GM18907 (cell line): ENCODE results near the gene COL6A2.
"Not testable (repeated sequence)": the region's sequence is repeated elsewhere in the genome, so short reads cannot be mapped to it uniquely, and the experiment has no call there.

Experiments used
- ATAC-seq: cut with Tn5 transposase; IDR thresholded peaks from one replicate; pipeline ENCODE4 v1.9.1; 2021; ENCODE audit warnings: mild to moderate bottlenecking, moderate library complexity; ENCODE audit not compliant: unreplicated experiment

COL6A2 gene

DNA sequence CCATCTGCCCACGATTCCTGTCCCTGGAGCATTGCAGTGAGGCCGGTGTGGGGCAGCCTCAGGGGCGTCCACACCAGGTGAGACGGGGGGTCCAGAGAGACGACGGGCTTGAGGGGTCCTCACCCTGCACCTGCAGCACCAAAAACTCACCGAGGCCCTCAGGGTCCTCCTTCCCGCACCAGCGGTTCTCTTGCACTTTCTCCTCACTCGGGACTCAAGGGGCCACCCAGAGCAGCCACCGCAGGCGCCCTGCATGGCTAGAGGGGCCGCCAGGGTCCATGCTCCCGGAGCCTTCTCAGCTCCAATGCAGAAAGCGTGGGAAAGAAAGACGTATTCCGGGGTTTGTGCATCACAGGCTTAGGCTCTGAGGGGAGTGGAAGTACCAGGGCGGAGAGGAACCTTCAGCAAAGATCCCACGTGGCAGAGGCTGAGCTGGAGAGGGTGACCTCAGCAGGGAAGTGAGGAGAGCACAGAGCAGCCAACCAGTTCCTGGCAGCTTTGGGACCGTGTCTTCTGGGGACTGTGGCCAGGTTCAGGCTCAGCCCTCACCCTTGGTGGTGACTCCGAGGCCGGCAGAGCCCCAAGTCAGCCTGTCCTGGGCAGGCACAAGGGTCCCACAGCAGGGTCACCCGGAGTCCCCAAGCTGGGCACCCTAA lies 19.5 kb upstream of the COL6A2 start:
- no peak for ATAC-seq

DNA sequence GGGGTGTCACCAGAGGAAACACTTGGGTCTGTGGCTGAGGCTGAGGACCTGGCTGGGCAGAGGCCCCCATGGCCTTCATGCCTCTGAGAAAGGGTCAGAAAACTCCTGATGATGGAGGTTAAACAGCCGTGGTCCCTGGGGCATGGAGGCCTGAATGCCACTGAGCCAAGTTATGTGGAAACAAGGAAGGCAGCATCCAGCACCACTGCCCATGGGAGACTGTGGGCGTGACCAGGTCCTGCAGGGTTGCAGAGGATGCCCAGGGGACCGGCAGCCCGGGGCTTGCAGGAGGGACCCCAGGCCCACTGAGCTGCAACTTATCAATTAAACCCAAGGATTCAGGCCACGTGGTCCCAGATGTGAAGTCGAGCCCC lies 18.9 kb upstream of the COL6A2 start:
- ATAC-seq, result no peak

DNA sequence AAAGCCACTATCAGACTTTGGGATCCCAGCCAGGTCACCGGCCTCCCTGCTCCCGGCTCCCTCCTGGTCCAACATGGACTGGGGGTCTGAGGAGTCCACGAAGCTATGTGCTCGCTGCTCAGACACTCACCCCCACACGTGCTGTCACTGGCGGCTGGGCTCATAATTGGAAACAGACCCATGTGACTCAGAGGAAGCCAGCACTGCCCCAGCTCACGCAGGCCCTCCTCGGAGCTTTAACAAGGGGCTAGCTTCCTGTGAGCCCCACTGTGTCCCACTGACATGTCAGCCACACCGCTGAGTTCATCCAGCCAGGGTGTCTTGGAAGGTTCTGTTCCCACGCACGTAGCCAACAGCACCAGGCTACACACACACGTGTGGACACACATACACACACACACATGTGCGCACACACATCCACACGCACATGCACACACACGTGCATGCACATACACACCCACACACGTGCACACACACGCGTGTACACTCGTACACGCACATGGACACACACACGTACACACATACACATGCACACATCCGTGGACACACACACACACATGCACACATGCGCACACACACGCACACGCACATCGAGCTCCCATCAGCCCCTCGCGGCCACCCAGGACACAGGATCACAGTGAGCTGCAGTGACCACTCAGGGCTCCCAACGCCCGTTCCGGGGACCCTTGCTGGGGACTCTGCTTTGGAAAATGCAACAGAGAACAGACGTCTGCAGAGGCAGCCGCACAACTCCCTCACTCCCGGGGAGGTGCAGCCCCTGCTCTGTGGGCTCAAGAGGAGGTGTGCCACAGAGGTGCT lies 18.4 kb upstream of the COL6A2 start:
- no peak for ATAC-seq

DNA sequence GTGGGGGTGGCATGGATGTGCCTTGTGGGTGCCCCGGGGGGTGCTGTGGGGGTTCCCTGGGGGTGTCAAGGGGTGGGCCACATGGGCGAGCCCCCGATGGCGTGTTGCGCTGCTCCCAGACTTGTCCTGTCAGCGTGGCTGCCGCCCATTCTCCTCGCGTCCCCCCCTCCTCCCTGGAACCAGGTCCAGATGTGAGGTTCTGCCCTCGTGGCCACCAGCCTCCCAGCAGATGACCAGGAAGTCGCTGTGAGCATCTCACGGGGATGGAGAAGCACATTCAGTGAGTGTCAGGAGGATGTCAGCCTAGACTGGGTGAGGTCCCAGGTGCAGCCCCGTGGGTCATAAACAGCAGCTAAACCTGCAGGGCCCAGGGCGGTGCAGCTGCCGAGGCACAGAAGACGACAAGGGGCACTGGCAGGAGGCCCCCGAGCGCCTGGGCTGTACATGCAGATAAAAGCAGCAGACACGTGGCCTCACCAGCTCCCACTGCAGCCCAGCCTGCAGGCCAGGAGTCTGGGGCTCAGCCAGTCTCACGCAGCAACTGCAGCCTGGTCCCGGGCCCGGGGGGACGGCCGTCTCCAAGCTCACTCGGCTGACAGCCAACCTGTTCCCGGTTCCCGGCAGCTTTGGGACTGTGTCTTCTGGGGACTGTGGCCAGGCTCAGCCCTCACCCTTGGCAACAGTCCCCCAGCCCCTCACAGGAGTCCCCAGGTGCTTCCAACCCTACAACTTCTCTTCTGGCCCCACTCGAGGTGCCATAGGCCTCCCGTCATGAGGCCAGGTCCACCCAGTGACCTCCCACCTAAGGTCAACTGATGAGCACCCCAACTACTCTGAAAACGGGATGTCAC lies 17.5 kb upstream of the COL6A2 start:
- ATAC-seq, result no peak

DNA sequence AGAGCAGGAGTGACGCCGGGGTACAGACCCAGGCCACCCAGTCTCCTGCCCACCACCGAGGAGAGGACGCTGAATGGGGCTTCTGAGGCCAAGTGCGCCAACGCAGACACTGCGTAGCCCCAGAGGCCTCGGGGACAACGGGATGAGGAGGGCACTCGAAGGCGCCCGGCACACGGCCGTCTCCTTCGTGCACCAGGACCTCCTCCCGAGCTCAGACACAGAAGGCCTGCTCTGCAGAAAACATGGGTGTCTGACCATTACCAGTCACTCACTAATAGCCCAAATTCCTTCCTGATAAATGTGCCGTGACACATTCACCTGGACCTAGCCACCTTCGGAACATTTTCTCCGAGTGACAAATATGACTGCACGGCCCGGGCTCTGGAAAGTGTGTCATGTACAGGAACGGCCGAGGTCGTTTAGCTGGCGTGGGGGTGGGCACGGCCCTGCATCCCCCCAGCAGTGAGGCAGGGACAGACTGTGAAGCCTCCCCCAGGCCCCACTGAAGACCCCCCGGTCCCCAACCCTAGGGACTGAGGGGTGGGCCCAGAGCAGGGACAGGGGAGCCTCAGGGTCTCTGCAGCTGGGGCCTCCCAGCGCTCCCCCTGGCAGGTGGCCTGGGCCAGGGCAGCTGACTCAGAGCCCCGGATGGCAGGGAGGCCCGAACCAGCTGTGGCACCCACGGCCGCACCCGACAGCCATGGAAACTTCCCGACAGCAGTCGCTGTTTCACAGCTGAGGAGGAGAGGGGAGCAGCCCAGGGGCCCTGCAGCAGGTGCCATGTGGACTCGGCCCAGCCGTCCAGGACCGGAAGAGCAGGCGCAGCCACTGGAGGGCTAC lies 16.7 kb upstream of the COL6A2 start:
- no peak for ATAC-seq

DNA sequence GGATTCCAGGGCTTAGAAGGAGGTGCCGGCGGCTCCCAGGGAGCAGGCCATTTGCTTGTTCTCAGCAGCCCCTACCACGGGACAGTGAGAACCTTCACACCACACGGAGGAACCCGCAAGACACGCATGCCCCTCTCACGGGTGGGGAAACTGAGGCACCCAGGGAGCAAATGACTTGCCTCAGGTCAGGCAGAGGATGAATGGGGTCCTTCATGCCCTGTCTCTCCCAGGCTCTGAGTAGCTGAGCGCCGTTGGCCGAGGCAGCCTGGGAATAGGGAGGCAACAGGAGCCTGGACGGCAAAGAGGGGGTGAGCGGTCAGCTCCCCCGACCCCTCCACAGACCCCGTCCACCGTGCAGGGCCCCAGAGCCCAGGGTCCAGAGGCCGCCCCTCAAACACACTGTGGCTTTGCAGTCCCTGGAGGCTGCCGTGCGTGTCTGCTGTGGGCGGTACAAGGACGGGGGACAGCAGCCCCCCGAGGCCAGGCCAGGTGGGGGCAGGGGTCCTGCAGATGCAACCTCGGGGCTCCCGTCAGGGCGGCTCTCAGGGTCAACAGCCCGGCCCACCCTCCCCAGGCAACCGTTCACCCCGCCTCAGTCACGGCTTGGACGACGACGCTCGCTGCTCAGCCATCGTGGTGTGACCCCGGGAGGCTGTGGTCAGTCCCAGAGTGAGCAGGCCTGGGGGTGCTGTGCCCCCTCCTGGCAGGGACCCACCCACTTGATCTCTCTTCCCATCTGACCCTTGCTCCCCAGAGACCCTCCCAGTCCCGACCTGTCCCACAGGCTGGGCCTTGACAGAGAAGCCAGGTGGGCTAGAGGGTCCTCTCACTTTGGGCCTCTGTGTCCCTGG lies 15.8 kb upstream of the COL6A2 start:
- ATAC-seq, result no peak

DNA sequence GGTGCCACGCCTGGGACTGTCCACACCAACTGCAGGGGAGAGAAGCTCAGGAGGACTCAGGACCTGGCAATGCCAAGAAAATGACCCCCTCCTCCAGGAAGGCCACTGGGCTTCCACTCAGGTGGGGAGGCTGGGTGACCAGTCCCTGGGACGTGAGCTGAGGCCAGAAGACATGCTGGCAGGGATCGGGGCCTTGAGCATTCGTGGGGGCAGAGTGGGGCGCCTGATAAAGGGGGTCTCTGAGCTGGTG lies 15.3 kb upstream of the COL6A2 start:
- ATAC-seq, result no peak

DNA sequence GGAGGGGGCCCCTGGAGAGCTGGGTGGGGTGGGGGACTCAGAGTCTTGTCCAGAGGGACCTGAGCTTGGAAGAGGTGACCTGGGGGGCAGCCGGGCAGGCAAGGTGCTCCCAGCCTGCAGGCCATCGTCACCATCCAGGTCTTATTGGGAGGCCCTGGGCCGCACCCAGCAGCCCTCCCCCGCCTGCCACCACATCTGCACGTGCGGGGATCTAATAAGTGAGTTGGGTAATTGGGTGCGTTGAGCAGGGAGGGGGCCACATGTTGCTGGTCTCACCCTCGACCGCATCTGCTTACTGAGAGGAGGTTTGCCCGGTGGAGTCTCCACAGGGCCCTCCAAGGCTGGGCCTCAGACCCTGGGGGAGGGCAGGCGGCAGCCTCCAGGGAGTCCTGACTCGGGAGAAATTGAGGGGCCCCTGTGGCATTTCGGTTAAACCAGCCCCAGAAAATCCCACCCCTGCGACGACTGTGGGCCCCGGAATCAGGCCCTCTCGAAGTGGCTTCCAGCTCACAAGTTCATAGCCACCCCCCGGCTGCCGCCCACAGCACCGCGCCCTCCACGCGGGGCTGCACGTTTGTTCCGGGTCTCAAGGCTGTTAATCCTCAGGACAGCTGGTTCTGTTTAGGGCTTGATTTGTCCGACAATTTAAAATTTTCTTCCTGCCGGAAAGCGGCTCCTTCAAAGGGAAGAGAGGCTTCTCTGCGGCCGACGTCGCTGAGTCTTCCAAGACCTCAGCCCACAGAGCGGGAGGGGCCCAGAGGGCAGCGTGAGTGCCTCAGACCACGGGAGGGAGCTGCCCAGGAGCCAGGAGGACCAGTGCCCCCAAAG lies 14.7 kb upstream of the COL6A2 start:
- no peak for ATAC-seq

DNA sequence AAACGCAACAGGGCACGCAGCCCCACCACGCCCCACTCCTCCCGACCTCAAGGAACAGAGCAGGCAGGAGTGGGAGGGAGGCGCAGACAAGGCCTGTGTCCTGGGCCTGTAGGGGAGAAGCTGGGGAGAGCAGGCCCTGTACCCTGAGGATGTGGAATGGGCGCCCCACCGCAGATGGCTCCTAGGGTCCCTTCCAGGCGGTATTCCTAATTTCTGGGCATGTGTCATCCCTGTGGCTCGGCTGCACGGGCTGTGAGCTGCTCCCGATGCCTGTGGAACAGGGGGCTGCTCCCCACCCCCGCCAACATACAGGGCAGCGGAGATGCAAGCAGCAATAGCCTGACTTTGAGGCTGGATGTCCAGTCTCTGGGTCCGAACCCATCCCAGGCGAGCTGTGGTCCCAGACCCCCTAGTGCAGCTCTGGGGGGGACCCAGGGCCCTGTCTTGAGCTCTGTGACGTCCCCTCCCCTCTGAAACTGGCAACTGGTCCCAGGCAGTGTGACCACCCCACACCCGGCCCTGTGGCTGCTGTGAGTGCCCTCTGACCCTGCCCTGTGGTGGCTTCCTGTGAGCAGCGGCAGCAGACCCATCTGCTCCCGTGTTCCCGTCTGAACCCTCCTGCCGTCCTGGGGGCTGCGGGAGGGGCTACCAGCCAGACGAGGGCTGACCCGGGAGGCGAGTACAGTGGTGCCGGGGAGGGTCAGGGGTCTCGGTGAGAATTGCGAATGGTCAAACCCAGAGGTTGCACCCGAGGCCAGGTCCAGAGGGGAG lies 13.9 kb upstream of the COL6A2 start:
- ATAC-seq, result no peak

DNA sequence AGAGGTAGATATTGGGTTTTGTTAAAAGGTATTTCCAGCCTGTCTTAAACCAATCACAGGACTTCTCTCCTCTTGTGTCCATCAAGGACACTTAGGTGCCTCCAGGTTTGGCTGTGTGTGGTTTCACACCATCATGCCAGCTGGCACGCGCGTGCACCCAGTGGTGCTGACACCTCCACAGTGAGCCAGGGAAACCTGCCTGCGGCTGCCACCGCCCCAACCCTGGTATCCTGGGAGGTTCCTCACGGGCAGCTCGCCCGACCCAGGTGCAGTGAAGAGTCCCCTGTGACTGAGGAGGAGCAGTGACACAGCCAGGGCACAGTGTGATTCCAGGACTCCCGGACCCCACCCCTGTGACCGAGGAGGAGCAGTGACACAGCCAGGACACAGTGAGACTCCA lies 13.2 kb upstream of the COL6A2 start:
- ATAC-seq, result no peak

DNA sequence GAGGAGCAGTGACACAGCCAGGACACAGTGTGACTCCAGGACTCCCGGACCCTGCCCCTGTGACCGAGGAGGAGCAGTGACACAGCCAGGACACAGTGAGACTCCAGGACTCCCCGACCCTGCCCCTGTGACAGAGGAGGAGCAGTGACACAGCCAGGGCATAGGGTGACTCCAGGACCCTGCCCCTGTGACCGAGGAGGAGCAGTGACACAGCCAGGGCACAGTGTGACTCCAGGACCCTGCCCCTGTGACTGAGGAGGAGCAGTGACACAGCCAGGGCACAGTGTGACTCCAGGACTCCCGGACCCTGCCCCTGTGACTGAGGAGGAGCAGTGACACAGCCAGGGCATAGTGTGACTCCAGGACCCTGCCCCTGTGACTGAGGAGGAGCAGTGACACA lies 12.7 kb upstream of the COL6A2 start:
- ATAC-seq, result not testable (repeated sequence)

DNA sequence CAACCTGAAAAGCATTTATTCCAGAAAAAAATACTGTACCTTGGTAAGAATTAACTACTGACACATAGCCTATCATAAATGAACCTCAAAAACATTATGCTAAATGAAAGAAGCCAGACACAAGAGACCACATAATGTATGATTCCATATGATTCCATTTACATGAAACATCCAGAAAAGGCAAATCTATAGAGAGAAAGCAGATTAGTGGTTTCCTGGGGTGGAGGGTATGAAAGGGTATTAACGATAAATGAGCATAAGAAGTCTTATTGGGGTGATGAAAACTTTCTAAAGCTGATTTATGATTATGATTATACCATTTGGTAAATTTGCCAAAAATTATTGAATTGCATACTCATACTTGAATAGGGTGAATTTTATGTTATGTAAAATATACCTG lies 10.3 kb upstream of the COL6A2 start:
- ATAC-seq, result no peak

DNA sequence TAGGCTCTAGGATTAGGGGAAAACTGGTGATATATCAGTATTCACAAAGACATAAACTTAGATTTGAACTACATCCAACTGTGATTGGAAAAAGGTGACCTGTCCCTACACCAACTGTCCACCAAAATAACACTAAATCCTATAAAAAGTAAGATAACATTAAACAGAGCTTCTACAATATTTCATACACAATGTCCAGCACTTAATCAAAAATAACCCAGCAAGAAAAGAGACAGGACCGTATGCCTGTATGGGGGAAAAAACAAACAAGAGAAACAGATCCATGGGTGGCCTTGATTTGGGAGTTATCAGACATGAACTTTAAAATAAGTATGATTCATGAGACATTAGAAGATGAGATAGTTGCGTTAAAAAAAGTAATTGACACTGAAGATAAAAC lies 9.7 kb upstream of the COL6A2 start:
- ATAC-seq, result no peak

DNA sequence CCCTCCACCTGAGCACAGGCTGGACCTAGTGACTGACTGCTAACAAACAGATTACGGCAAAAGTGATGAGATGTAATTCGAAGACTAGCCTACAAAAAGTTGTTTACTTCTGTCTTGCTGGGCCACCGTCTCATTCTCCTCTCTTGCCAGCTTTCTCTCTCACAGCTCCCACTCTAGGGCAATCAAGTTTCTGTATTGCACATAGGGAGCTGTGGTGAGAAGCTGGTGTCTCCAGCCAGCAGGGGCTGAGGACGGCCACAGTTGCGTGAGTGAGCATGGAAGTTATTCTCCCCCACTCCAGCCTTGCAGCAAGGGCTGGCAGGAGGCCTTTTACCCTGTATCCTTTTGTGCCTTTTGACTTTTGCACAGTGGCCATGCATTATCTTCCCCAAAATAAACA lies 8.6 kb upstream of the COL6A2 start:
- ATAC-seq, result no peak

DNA sequence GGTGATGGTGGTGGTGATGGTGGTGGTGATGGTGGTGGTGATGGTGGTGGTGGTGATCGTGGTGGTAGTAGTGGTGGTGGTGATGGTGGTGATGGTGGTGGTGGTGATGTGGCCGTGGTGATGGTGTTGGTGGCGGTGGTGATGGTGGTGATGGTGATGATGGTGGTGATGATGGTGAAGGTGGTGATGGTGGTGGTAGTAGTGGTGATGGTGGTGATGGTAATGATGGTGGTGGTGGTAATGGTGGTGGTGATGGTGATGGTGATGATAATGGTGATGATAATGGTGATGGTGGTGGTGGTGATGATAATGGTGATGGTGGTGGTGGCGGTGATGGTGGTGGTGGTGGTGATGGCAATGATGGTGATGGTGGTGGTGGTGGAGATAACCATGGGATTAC lies 6.8 kb upstream of the COL6A2 start:
- ATAC-seq, result no peak

DNA sequence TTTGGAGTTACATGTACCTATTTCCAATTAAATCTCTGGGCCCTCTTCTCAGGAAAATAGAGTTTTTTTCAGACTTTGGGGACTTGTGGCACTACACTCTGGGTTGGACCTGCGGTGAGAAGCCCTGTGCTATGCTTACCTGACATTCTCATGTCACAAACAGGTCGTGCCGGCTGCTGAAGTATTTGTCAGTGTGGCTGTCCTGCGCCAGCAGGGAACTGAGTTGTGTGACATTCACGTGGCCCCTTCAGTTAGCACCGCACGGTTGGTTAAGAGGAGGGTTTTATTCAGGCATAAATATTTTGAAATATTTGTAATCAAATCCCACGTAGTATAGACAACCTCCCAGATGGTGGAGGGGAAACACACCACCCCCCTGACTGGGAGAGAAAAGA lies 6.3 kb upstream of the COL6A2 start:
- ATAC-seq, result no peak

DNA sequence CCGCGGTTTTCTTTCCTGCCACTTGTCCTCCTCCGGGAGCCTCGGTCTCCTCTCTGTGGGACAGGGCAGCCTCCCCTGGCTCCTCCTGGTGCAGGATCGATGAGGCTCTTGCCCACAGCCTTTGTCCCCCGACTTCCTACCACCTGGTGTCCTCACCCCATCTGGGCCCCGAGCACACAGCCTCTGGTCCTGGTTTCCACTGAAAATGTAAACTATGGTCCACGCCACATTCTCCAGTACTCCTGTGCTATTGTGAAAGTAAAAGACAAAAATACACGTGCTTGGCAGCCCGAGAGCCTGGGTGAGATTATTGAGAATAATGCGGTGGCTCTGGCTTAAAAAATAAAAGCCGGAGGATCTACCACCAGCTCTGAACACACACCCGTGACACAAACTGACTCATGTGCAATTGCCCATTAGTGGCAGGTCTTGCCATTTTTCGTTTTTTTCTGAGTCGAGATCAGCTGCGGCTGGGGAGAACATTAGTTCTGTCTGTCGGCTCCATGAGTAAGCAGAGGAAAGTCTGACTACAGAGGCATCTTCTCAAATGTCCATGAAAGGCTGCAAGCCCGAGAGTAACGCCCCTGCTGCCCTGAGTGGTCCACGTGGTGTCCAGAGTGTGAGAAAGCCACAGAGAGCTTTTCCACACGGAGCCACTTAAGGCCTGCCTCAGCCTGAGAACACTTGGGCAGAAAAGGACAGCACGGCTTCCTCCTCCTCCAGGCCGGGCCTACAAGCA lies 5.7 kb upstream of the COL6A2 start:
- no peak for ATAC-seq
